ENCODE results near the gene RDM1.
"Not testable (repeated sequence)": the region's sequence is repeated elsewhere in the genome, so short reads cannot be mapped to it uniquely, and the experiment has no call there.

RDM1 gene

GRCh38 chr17:35897772-35898171 lies 32.8 kb downstream of the RDM1 start:
- DNase-seq = not testable (repeated sequence)

DNA sequence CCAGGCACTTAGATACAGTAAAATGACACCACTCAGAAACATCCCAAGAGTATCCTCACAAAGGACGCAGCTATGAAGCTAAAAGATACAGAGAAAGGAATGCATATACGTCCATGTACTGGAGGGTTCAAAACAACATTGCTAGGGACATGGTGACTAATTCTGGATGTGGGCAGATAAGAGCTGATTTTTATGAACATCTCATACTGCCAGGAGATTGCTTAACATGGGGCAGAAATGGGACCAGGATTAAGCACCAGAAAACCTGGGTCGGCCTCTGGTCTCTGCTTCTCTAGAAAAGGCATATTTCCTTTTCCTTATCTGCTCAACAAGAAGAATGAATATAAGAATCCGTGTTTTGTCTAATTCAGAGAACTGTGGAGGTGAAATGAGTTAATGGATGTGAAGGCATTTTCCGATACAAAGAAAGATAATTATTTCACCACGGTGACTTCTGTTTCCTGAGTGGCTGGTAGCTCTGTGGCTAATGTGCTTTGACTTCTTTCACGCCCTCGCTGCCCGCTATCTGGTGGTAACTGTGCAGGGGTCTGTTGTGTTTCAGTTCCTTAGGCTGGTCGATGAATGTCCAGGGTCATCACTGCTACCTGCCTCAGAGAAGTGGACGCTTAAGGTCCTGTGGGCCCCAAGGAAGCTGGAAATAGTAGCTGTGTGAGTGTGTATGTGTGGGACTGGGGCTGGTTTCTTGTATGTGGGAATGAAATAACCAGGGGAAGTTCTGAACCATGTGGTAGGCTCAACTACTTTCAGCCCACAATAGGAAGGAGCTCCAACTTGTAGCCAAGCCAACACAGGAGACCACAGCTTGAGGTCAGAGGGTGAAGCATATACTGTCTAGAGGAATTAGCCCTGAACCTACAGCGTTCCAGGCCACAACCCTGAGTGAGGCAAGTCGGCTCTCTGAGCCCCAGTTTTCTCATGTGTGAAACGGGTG lies 34.7 kb downstream of the RDM1 start:
- peak in 1 of 2 experiments; percentile 55 for DNase-seq

DNA sequence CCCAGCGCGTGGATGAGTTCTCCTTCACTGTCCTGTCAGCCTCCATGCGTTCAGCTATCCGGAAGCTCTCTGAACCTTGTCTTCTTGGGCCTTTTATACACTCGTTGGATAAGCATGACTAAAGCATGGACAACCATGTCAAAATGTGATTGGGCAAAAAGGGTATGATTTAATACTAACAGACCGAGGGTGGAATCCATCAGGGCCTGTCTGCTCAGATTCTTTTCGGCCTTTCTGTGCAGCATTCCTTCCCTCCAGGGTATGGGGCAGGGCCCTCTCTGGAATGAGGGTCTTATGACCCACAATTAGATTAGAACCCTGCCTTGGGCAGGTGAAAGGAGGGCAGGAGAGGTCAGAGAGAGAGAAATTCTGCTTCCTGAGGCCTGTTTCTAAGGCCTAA lies 36.4 kb downstream of the RDM1 start:
- DNase-seq = no peak

DNA sequence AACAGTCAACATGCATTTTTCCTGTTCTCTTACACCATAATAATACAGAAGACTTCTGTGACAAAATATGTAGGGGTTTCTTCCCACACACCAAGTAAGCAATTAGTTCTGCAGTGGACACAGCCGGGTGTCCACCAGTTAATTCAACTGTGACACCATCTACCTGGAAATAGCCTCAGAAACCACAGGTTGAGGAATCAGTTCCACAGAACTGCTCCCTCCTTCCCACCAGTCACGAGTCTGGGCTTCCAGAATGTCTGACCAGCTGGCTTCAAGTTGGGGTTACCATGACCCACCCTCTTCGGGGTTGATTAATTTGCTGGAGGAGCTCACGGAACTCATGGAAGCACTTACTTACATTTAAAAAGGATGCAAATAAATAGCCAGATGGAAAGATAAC lies 36.8 kb downstream of the RDM1 start:
- no peak for DNase-seq

DNA sequence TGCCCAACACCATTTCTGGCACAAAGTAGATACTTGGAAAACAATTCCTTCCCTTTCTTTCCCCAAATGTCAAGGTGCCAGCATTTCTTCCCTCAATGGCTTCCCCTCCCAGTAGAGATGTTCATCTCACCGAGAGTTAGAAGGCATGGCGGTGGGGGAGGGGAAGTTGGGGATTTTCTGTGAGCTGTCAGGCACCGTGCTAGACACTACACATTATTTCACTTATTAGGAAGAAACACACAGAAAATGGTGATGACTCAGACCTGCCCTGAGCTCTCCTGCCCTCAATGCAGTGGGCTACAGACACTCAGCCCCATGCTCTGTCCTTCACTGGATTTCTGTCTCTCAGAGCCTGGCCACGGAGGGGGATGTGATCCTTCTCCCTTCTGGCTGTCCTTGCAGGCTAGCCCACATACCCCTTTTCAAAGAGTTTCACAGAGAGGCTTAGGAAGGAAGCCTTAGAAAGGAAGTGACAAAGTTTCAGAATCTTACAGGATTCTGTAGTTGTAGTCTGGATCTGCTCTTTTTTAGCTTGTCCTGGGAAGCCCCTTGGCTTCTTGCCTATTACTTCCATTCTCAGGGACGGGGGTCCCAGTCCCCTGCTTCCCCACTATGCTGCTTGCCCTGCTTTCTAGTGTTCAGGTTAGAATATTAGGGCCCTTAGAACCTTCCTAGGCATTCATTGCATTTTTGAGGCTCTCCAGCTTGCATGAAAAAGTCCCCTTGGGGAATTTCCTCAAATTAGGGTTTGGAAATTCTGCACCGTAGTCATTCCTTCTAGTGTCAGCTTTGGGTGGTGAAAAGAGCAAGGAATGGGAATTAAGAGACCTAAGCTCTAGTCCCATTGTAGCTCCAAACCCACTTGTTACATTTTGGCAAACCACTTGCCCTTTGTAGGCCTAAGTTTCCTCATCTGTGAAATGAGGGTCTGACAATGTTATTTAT lies 38.2 kb downstream of the RDM1 start:
- no peak for DNase-seq

DNA sequence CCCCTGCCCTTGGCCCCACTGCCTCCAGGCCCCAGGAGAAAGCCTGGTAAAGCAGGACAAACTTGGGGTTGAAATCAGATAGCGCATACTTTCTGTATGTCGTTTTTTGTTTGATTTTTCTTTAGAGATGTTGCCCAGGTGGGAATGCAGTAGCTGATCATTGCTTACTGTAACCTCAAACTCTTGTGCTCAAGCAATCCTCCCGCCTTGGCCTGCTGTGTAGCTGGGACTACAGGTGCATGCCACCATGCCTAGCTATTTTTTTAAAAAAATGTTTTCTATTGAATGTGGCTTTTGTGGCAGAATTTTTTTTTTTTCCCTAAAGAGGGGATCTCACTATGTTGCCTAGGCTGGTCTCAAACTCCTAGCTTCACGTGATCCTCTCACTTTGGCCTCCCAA lies 39.3 kb downstream of the RDM1 start:
- no peak for DNase-seq

DNA sequence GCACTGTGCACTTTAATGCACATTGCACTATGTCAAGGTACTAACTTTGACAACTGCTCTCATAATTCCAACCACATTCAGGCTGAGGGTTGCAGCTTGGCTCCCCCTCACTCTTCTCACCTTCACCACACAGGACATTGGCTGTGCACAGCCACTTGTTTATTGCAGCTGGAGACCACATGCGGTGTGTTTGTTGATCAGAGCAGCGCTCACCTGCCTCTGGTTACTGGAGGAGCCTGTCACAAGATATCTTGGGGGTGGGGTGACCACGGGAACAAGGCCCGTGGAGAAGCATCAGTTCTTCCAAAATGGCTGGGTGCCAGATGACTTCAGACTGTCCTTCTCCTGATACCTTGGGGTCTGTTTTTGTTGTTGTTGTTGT lies 39.8 kb downstream of the RDM1 start:
- DNase-seq = peak; percentile 27 to 42

- DNase-seq = no peak
These were observed 40.5 kb downstream of the RDM1 start for GRCh38 chr17:35889818-35890773.

GRCh38 chr17:35889241-35889640 lies 41.3 kb downstream of the RDM1 start:
- DNase-seq = no peak

- DNase-seq = no peak
These were observed 50.6 kb downstream of the RDM1 start, which contains the start of gene CCL5 for GRCh38 chr17:35879773-35880654. Gene CCL5 (minus strand): TSS chr17:35880360.

GRCh38 chr17:35878361-35878760 lies 52.2 kb downstream of the RDM1 start:
- no peak for DNase-seq

DNA sequence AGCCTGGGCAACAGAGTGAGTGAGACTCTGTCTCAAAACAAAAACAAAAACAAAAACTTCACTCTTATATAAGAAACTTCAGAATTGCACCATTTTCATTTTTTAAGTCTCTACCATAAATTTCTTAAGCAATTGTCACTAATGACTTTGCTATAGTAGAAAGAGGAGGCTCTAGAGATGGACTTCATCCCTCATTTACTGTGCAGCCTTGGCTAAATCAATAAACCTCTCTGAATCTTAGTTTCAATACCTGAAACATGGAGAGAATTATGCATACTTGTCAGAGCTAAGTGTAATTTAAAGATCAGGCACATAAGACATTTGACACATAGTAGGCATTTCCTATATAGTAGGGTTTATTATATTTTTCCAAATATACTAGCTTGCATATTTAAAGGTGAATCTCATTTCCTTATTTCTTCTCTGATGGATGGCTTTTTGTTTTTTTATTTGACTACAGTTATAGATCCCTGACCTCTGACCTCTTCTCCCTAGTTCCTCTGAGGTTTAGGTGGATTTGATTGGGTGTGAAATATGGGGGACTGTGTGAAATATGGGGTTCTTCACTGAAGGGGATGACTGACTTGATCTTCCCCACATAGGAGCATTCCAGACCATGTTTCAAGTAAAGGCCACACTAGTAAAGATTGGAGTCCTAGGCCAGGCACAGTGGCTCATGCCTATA lies 53.1 kb downstream of the RDM1 start:
- DNase-seq = no peak

DNA sequence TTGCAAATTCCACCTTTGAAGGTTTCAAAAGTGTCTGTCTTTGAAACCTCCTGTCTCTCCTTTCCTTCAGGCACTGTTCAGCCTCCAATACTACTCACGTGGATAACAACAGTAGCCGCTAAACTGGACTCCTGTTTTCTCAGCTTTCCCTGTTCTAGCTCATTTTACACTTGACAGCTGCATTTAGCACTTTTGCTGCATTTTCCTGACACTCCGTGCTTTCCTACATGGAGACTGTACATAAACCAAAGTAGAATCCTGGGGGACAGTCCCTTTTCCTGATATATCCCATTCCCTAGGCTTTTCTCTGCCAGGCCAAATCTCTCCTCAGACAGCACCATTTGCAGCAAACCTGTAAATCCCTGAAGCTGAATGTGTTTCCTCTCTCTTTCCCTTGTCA lies 54.0 kb downstream of the RDM1 start:
- DNase-seq = no peak

- DNase-seq = no peak
These were observed 54.8 kb downstream of the RDM1 start for GRCh38 chr17:35875800-35876139.

GRCh38 chr17:35875072-35875799 lies 55.3 kb downstream of the RDM1 start:
- no peak for DNase-seq

- DNase-seq = no peak
These were observed 58.2 kb downstream of the RDM1 start for GRCh38 chr17:35872196-35872980.

- DNase-seq = no peak
These were observed 59.4 kb downstream of the RDM1 start for GRCh38 chr17:35870906-35871819.

GRCh38 chr17:35868737-35869136 lies 61.8 kb downstream of the RDM1 start, which contains the start of gene HEATR9:
Gene HEATR9 (minus strand): TSS chr17:35868891. CDS start chr17:35868742, 149 bp downstream.
- no peak for DNase-seq
